OCI-LY7 (cell line): ENCODE results near the gene ATP8B1.
"Not testable (repeated sequence)": the region's sequence is repeated elsewhere in the genome, so short reads cannot be mapped to it uniquely, and the experiment has no call there.

ENCODE experiments used
- CTCF ChIP-seq: fragments of 200-600 bp; sonication (generic); conservative IDR thresholded peaks from 2 replicates; pipeline ENCODE4 v1.5.1; 2014; ENCODE audit warnings: mild to moderate bottlenecking, antibody characterized with exemption, low read length, moderate library complexity, mixed read lengths
- EZH2phosphoT487 ChIP-seq: fragments of 200-600 bp; sonication (generic); IDR thresholded peaks from 2 replicates; pipeline ENCODE4 v1.6.1; 2018; ENCODE audit warnings: low read depth, borderline replicate concordance, mild to moderate bottlenecking, mixed run types, antibody characterized with exemption, low read length, moderate library complexity, mixed read lengths

GRCh38 chr18:57719211-57719935, 83.7 kb downstream of the ATP8B1 start:
- TF ChIP-seq CTCF, EZH2phosphoT487: not testable (repeated sequence)
